OCI-LY7 (cell line): ENCODE data around the gene CECR2.

Source experiments
- EZH2phosphoT487 ChIP-seq: fragments of 200-600 bp; sonication (generic); IDR thresholded peaks from 2 replicates; pipeline ENCODE4 v1.6.1; 2018; ENCODE audit warnings: low read depth, borderline replicate concordance, mild to moderate bottlenecking, mixed run types, antibody characterized with exemption, low read length, moderate library complexity, mixed read lengths
- TF ChIP-seq, protein P1 (sequence below): fragments of 200-600 bp; sonication (generic); conservative IDR thresholded peaks from 2 replicates; pipeline ENCODE4 v1.5.1; 2014; ENCODE audit warnings: mild to moderate bottlenecking, antibody characterized with exemption, low read length, moderate library complexity, mixed read lengths

DNA sequence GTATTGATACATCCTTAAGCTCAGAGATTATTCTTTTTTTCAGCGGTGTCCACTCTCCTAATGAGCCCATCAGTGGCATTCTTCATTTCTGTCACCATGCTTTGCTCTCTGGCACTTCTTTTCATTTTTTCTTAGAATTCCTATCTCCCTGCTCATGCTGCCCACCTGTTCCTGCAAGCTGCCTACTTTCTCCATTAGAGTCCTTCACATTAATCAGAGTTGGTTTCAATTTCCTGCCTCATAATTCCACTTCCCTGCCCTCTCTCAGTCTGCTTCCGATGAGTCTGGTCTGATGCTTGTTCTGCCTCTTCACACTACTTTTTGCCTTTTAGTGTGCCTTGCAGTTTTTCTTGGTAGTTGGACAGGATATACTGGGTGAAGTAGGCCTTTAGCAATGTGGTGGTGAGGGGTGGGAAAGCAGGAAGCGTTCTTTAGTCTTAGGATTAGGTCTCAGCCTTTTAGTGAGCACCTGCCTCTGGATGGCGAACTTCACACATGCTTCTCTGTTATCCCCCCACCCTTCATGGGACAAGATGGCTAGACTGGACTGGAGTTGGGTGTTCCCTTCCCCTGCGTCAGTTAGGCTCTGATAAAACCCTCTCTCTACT, 53.6 kb downstream of the CECR2 start:
- no peak for TF ChIP-seq EZH2phosphoT487
- TF ChIP-seq, protein P1, sequence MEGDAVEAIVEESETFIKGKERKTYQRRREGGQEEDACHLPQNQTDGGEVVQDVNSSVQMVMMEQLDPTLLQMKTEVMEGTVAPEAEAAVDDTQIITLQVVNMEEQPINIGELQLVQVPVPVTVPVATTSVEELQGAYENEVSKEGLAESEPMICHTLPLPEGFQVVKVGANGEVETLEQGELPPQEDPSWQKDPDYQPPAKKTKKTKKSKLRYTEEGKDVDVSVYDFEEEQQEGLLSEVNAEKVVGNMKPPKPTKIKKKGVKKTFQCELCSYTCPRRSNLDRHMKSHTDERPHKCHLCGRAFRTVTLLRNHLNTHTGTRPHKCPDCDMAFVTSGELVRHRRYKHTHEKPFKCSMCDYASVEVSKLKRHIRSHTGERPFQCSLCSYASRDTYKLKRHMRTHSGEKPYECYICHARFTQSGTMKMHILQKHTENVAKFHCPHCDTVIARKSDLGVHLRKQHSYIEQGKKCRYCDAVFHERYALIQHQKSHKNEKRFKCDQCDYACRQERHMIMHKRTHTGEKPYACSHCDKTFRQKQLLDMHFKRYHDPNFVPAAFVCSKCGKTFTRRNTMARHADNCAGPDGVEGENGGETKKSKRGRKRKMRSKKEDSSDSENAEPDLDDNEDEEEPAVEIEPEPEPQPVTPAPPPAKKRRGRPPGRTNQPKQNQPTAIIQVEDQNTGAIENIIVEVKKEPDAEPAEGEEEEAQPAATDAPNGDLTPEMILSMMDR: no peak
